Islet precursor cell (in vitro differentiated cells): ENCODE measurements around the gene SARNP.

Experiments used
- DNase-seq: peaks from one replicate; pipeline ENCODE4 v3.0.0-alpha.2; 2018

The SARNP gene

GRCh38 chr12:55739025-55739378, 78.5 kb downstream of the SARNP start:
- no peak for DNase-seq

GRCh38 chr12:55738123-55739024, 79.2 kb downstream of the SARNP start:
- DNase-seq, result peak; percentile 97

DNA sequence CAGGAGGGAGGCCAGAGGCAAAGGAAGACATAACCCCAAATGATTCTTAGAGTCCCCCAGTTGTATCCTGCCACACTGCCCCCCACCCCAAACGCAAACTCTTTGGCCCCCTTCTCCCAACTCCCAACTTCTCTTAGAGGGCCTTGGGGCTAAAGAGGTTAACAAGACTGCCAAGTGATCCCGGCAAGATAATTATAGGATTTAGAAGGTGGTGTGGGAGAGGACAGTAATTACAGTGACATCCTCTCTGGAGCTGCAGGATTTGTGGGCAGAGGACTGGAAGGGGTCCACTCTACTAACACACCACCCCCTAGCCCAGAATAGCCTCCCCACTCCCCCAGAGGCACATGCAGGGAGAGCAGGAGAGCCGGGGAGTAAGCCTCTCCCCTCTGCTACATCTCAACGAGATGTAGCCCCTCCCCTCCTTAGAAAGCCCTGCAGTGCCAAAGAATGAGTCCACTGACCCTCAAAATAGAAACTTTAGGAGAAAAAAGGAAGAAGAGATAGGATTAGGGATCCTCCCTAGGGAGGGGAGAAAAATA, 79.9 kb downstream of the SARNP start:
- DNase-seq, result peak; percentile 63

- DNase-seq, result peak; percentile 97
Measured at GRCh38 chr12:55736780-55737580, 80.5 kb downstream of the SARNP start.

- DNase-seq, result no peak
Measured at GRCh38 chr12:55736076-55736475, 81.4 kb downstream of the SARNP start.

DNA sequence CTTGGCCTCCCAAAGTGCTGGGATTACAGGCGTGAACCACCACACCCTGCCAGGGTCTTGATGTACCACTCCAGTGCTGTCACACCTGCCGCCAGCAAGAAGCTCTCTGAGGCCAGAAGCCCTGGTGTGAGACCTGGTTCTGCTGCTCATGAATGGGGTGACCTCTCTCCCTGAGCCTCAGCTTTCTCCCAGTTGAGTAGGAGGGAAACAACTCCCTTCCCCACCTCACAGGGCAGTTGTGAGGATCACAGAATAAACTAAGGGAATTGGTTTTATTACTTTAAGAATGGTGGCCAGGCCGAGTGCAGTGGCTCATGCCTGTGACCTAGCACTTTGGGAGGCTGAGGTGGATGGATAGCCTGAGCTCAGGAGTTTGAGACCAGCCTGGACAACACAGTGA, 82.9 kb downstream of the SARNP start:
- no peak for DNase-seq

GRCh38 chr12:55733858-55734257, 83.7 kb downstream of the SARNP start:
- DNase-seq, result no peak

DNA sequence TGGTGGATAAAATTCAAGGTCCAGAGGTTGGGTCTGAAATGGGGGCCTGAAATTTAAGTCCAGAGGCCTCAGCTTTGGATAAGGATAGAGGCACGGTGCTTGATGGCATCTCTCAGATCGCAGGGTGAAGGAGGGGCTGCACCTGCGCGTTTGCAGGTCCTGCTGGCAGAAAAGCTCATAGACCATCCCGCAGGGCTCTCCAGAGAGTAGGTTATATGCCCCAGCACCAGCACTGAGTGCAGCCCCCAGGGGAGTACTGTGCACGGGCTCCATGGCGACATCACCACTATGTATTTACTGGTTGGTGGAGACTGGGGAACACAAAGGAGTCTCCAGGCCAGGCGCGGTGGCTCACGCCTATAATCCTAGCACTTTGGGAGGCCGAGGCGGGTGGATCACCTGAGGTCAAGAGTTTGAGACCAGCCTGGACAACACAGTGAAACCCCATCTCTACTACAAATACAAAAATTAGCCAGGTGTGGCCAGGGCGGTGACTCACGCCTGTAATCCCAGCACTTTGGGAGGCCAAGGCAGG, 84.4 kb downstream of the SARNP start:
- no peak for DNase-seq

- DNase-seq, result no peak
Measured at GRCh38 chr12:55732288-55732687, 85.2 kb downstream of the SARNP start.

DNA sequence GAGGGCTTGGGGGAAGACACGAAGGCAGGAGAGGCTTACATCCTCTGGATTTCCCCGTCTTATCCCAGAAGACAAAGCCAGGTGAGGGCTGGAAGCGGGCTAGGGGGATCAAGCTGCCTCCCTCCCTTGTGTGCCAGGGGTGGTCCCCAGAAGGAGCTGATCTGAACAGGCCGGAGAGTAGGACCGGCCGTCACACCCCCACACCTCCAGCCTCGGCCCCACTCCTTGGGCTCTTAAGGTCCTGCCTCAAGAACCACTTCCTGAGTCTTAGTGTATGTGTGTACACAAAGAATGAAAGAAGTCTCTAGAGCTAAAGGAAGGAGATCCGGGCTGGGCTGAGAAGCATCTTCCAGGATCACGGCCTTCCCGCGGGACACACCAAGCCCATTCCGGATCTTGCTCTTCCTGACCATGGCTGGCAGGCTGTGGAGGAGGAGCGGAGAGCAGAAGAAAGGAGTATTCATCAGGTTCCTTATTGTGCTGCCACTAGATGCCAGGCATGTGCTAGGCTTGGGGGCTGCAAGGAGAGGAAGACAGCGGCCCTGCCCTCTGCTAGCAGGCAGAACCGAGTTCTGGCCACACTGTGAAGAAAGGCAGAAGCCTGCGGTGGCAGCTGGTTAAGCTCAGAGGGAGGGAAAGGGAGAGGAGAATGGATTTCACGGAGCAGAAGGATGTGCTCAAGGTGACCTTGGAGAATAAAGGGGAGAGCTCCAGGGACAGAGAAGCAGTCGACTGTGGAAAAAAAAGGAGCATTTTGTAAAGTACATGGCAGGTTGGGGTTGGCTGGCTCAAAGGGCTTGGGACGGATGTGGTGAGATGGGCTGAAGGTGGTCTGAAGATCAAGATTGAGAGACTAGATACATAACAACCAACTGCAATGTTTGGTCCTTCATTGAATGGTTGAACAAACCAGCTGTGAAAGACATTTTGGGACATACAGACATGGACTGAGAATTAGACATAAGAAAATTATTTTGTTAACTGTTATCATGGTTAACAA, 87.4 kb downstream of the SARNP start:
- DNase-seq, result peak; percentile 86

- DNase-seq, result peak; percentile 98
Measured at GRCh38 chr12:55728939-55729818, 88.3 kb downstream of the SARNP start, which contains the start of gene CD63. TSS of gene CD63 (minus strand) at chr12:55729009. CDS start at chr12:55728341, 668 bp downstream.

DNA sequence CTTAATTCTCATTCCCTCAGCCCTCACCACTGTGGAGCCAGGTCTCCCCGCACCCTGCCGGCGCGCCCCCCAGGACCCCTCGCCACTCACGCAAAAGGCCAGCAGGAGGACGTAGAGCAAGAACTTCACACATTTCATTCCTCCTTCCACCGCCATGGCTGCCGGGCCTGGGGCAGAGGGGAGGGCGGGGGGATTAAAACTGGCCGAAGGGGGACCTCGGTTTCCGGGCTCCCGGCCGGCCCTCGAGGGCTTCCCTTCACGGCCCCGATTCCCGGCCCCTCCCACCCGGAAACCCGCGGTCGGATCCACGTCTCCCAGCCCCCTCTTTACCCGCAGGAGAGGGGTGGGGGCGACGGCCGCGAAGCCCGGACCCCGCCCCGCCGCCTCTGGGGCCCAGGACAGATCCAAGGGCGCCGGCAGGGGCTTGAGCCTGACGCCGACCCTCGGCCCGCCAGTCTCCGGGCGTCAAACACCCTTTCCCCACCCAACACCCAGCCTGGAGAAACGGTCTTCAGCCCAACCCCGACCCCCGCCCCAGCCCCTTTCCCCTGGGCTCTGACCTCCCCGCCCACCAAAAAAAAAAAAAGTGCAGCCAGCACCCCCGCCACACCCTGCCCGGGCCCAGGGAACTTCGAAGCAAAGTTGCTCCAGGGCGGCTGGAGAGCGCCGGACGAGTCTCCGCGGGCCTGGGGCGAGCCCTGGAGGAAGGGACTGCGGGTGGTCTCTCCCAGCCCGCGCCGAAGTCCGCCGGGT, 89.2 kb downstream of the SARNP start:
- peak; percentile 72 for DNase-seq

DNA sequence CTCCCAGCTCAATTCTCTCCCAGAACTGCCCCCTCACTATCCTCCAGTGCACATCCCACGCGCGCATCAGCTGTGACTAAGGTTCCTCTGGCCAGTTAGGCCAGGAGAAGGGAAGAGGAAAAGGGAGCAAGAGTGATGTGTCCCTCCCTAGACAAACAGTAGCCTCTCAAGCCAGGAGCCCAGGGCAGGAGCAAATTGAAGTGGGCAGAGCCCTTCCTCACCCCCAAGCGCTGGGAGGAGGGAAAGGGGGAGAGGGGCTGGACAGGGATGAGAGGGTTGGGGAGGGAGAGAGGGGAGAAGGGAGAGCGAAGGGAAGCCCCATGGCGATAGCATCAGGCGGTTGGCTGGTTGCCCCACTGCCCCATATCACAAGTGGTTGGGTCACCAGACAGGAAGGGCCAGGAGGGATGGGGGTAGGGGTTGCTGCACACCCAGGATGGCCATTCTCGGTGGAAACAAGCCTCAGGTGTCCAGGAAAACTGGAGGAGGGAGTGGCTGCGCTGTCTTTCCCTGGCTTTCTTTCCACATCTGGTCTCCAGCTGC, 89.8 kb downstream of the SARNP start:
- DNase-seq, result peak; percentile 75

GRCh38 chr12:55726971-55727370, 90.6 kb downstream of the SARNP start:
- DNase-seq, result no peak

GRCh38 chr12:55725556-55725955, 92.0 kb downstream of the SARNP start:
- no peak for DNase-seq

- no peak for DNase-seq
Measured at GRCh38 chr12:55724940-55725309, 92.6 kb downstream of the SARNP start.

DNA sequence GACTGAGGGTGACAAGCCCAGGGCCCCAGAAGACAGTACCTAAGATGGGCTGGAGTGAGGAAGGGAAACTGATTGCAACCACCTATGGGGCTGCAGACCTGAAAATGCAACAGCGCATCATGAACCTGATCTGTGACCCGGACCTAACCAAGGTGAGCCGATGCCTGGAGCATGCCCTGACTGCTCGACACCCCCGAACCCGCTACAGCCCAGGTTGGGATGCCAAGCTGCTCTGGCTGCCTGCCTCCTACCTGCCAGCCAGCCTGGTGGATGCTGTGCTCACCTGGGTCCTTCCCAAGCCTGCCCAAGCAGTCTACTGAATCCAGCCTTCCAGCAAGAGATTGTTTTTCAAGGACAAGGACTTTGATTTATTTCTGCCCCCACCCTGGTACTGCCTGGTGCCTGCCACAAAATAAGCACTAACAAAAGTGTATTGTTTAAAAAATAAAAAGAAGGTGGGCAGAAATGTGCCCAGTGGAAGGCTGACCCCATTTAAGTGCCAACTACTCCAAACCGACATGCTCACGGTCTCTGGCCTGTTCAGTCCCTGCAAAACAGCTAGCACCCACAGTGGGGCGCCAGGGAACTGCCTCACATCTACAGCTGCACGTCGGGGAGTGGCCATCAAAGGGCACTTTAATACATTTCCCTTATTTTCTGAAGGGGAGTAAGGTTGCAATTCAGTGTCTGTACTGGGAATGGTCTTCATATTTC, 93.1 kb downstream of the SARNP start:
- DNase-seq, result peak; percentile 84

- no peak for DNase-seq
Measured at GRCh38 chr12:55723516-55724225, 93.9 kb downstream of the SARNP start.

- no peak for DNase-seq
Measured at GRCh38 chr12:55722948-55723347, 94.6 kb downstream of the SARNP start.
